Esophagus muscularis mucosa (tissue), 3 donors: ENCODE results near the gene CRIP2.

Experiments used
- POLR2A ChIP-seq: fragments of 450-650 bp; IDR thresholded peaks from one replicate; pipeline ENCODE4 v1.6.1; 2017; ENCODE audit warnings: antibody characterized with exemption, moderate library complexity, mild to moderate bottlenecking, low read depth
- POLR2AphosphoS5 ChIP-seq, 2 donors: sonication (generic); formaldehyde crosslinking; IDR thresholded peaks; one replicate each; pipeline ENCODE4 v1.6.1; 2017; ENCODE audit warnings: antibody characterized with exemption in 2 of 2
- TF ChIP-seq, protein P1 (sequence below), 3 experiments: fragments of 200-600 bp in 2 of 3; fragments of 450-650 bp in 1 of 3; sonication (generic) in 2 of 3; IDR thresholded peaks; one replicate each; pipeline ENCODE4 v1.5.1; 2017 to 2019; ENCODE audit warnings: antibody characterized with exemption in 3 of 3, mild to moderate bottlenecking in 2 of 3, moderate library complexity in 1 of 3

DNA sequence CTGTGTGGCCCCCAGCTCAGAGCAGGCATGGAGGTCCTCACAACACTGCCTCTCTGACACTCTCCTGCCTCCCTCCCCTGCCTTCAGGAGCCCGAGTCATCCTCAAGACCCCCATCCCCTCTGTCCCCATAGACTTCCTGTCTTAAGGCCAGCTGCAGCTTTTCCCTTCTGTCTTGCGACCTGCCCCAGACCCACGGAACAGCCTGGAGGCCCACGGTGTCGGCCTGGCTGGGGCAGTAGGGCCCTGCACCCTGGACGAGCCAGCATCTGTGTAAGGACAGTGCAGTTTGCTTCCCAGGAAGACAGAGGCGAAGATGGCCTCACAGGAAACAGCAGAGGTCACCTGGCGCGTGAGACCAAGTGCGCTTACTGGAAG, 26.1 kb downstream of the CRIP2 start:
- TF ChIP-seq POLR2A (no peak), POLR2AphosphoS5 (IDR thresholded peaks at IDR 0.05) (no peak)
- TF ChIP-seq, protein P1, sequence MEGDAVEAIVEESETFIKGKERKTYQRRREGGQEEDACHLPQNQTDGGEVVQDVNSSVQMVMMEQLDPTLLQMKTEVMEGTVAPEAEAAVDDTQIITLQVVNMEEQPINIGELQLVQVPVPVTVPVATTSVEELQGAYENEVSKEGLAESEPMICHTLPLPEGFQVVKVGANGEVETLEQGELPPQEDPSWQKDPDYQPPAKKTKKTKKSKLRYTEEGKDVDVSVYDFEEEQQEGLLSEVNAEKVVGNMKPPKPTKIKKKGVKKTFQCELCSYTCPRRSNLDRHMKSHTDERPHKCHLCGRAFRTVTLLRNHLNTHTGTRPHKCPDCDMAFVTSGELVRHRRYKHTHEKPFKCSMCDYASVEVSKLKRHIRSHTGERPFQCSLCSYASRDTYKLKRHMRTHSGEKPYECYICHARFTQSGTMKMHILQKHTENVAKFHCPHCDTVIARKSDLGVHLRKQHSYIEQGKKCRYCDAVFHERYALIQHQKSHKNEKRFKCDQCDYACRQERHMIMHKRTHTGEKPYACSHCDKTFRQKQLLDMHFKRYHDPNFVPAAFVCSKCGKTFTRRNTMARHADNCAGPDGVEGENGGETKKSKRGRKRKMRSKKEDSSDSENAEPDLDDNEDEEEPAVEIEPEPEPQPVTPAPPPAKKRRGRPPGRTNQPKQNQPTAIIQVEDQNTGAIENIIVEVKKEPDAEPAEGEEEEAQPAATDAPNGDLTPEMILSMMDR (IDR thresholded peaks at IDR 0.05): no peak
